ENCODE measurements around the gene DSG3. TPM values are rescaled to one million over a fixed set of nuclear protein-coding genes. Genes with fewer than 3 reads are reported as not detected.
"Not testable (repeated sequence)": the region's sequence is repeated elsewhere in the genome, so short reads cannot be mapped to it uniquely, and the experiment has no call there.

Gene DSG3
- total RNA-seq, 2 donors from 2014 or later, result not detected

DNA sequence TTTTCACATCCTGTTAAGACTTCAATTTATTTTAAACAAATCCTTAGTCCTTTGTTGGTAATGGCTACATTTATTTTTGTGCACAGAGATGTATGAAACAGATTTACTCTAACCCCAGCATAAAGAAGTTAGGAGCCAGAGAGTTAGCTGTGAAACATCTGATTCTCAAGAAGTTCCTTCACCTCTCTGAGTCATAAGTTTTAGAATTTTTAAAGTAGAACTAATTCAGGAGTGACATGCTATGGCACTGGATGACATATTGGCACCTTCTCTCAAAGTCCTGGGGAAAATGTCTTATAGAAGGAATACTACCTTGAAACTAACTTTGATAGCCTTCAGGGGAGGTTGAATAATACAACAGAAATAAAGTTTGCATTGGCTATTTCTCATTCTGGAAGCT lies 44.0 kb downstream of the DSG3 start:
- Histone ChIP-seq H3K36me3 (replicated peaks in 1 of 2; ENCODE audit: insufficient read depth in 1 of 2, low read depth in 2 of 2) (no peaks in the 10 kb centered on the region), H3K4me1 (no peaks in the 10 kb centered on the region), H3K27me3 (no peaks in the 10 kb centered on the region), H3K4me3 (no peak overlapping the region), H3K27ac (no peak overlapping the region), H3K9me3 (no peaks in the 10 kb centered on the region)
- intact Hi-C loops (cut with DNase I), result no loop called here
- DNase-seq (no peak), ATAC-seq (no peak)
- TF ChIP-seq CTCF (IDR thresholded peaks at IDR 0.05) (no peak), POLR2A (IDR thresholded peaks at IDR 0.05) (no peak)

- Histone ChIP-seq H3K4me3 (no peak overlapping the region), H3K9me3 (no peaks in the 10 kb centered on the region), H3K36me3 (replicated peaks in 1 of 2; ENCODE audit: insufficient read depth in 1 of 2, low read depth in 2 of 2) (no peaks in the 10 kb centered on the region), H3K27me3 (no peaks in the 10 kb centered on the region), H3K4me1 (no peaks in the 10 kb centered on the region), H3K27ac (no peak overlapping the region)
- no peak for TF ChIP-seq CTCF (IDR thresholded peaks at IDR 0.05)
- TF ChIP-seq POLR2A (IDR thresholded peaks at IDR 0.05), result no peak
- WGBS, 2 donors, result 93% methylated on average over 8 to 9 of the region's 9 CpGs
- intact Hi-C loops (cut with DNase I), result no loop called here
- DNase-seq (no peak), ATAC-seq (no peak)
Observed at GRCh38 chr18:31492671-31493070, 45.1 kb downstream of the DSG3 start.

DNA sequence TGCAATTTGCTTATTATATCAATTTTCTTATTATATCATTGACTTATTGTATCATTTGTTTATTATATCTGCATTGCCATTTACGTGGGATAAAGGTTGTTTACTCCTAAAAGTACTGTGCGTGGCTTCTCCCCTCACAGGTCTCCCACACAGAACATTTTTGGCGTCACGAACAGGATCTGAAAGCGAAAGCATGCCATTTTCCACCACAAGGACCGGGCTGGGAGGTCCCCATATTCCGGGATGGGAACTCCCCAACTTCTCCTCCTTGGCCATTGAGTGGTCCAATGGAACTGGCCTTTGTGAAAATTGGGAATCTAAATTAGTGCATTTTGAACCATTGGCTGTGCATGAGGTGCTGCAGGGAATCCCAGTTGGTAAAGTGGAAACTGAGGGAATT lies 45.6 kb downstream of the DSG3 start:
- no peak for TF ChIP-seq POLR2A (IDR thresholded peaks at IDR 0.05)
- no peak for TF ChIP-seq CTCF (IDR thresholded peaks at IDR 0.05)
- Histone ChIP-seq H3K27me3 (no peaks in the 10 kb centered on the region), H3K9me3 (no peaks in the 10 kb centered on the region), H3K36me3 (replicated peaks in 1 of 2; ENCODE audit: insufficient read depth in 1 of 2, low read depth in 2 of 2) (no peaks in the 10 kb centered on the region), H3K4me1 (no peaks in the 10 kb centered on the region), H3K27ac (no peak overlapping the region), H3K4me3 (no peak overlapping the region)
- DNase-seq, result no peak
- 82 to 85% methylated on average over 7 of the region's 7 CpGs for WGBS, 2 donors
- intact Hi-C loops (cut with DNase I), result no loop called here
- ATAC-seq, result no peak

GRCh38 chr18:31493941-31494340 lies 46.4 kb downstream of the DSG3 start:
- no peak overlapping the region for H3K4me3 ChIP-seq
- no peak overlapping the region for H3K27ac ChIP-seq
- H3K27me3 ChIP-seq, result no peaks in the 10 kb centered on the region
- DNase-seq (no peak), ATAC-seq (no peak)
- H3K4me1 ChIP-seq, result no peaks in the 10 kb centered on the region
- TF ChIP-seq CTCF (IDR thresholded peaks at IDR 0.05) (no peak), POLR2A (IDR thresholded peaks at IDR 0.05) (no peak)
- intact Hi-C loops (cut with DNase I), result no loop called here
- H3K36me3 ChIP-seq (replicated peaks in 1 of 2; ENCODE audit: insufficient read depth in 1 of 2, low read depth in 2 of 2), result no peaks in the 10 kb centered on the region
- H3K9me3 ChIP-seq, result no peaks in the 10 kb centered on the region

- H3K27ac ChIP-seq; intact Hi-C loops (cut with DNase I); H3K4me3 ChIP-seq; H3K9me3 ChIP-seq; H3K27me3 ChIP-seq; ATAC-seq; H3K36me3 ChIP-seq (replicated peaks in 1 of 2; ENCODE audit: insufficient read depth in 1 of 2, low read depth in 2 of 2); H3K4me1 ChIP-seq; DNase-seq: not testable (repeated sequence)
- WGBS, 2 donors, result 56 to 57% methylated on average over 2 of the region's 2 CpGs
Observed at GRCh38 chr18:31494705-31495244, 47.2 kb downstream of the DSG3 start.
